GM04504 (cell line): ENCODE data around the gene SLC9A4.
A peak's percentile ranks its signal among the peaks of the same experiment; 100 is the strongest.

ENCODE experiments used
- DNase-seq: peaks from one replicate; pipeline ENCODE4 v3.0.0-alpha.2; 2012; ENCODE audit warnings: low read depth

The SLC9A4 gene

GRCh38 chr2:102499558-102499957 lies 26.5 kb downstream of the SLC9A4 start:
- no peak for DNase-seq

- DNase-seq = no peak
Measured at GRCh38 chr2:102502576-102502975, 29.6 kb downstream of the SLC9A4 start.

GRCh38 chr2:102504833-102505232 lies 31.8 kb downstream of the SLC9A4 start:
- no peak for DNase-seq

GRCh38 chr2:102505290-102505689 lies 32.3 kb downstream of the SLC9A4 start:
- DNase-seq = no peak

- DNase-seq = no peak
Measured at GRCh38 chr2:102506743-102507142, 33.7 kb downstream of the SLC9A4 start.

GRCh38 chr2:102508863-102509262 lies 35.8 kb downstream of the SLC9A4 start:
- no peak for DNase-seq

GRCh38 chr2:102509749-102510148 lies 36.7 kb downstream of the SLC9A4 start:
- no peak for DNase-seq

- DNase-seq = no peak
Measured at GRCh38 chr2:102510791-102511575, 38.0 kb downstream of the SLC9A4 start.

GRCh38 chr2:102512161-102512560 lies 39.1 kb downstream of the SLC9A4 start:
- DNase-seq = no peak

GRCh38 chr2:102513355-102513939 lies 40.4 kb downstream of the SLC9A4 start:
- no peak for DNase-seq

GRCh38 chr2:102514061-102514785 lies 41.2 kb downstream of the SLC9A4 start:
- DNase-seq = peak; percentile 21

GRCh38 chr2:102515851-102516250 lies 42.8 kb downstream of the SLC9A4 start:
- DNase-seq = no peak

GRCh38 chr2:102518170-102518569 lies 45.1 kb downstream of the SLC9A4 start:
- no peak for DNase-seq

GRCh38 chr2:102520009-102520408 lies 47.0 kb downstream of the SLC9A4 start:
- no peak for DNase-seq

GRCh38 chr2:102520801-102521200 lies 47.8 kb downstream of the SLC9A4 start:
- no peak for DNase-seq

- no peak for DNase-seq
Measured at GRCh38 chr2:102522162-102522561, 49.1 kb downstream of the SLC9A4 start.

GRCh38 chr2:102522890-102523289 lies 49.9 kb downstream of the SLC9A4 start:
- no peak for DNase-seq

GRCh38 chr2:102523651-102524050 lies 50.6 kb downstream of the SLC9A4 start:
- DNase-seq = no peak

- no peak for DNase-seq
Measured at GRCh38 chr2:102527086-102527485, 54.1 kb downstream of the SLC9A4 start.

- no peak for DNase-seq
Measured at GRCh38 chr2:102538491-102538890, 65.5 kb downstream of the SLC9A4 start.

GRCh38 chr2:102540882-102541281 lies 67.9 kb downstream of the SLC9A4 start:
- no peak for DNase-seq

GRCh38 chr2:102544182-102544581 lies 71.2 kb downstream of the SLC9A4 start:
- no peak for DNase-seq

GRCh38 chr2:102547462-102547861 lies 74.4 kb downstream of the SLC9A4 start:
- no peak for DNase-seq
